Neural cell (in vitro differentiated cells): Measurements from ENCODE around the gene ST6GAL1. TPM values are rescaled to one million over a fixed set of nuclear protein-coding genes. Genes with fewer than 3 reads are reported as not detected.

Experiments used
- H2AFZ ChIP-seq: fragments of 200-600, 300-800 bp; sonication (generic), shearing (Covaris generic); 2 replicates; pipeline ENCODE4 v1.6.0; 2014; ENCODE audit warnings: low read depth, mild to moderate bottlenecking, antibody characterized with exemption, low read length, moderate library complexity
- H3F3A ChIP-seq: fragments of 200-600 bp; shearing (Covaris generic); 2 replicates; pipeline ENCODE4 v1.6.1; 2016; ENCODE audit warnings: mild to moderate bottlenecking, moderate library complexity, mixed read lengths, antibody characterized with exemption, low read length; ENCODE audit not compliant: insufficient read depth, poor library complexity, severe bottlenecking
- H3K27ac ChIP-seq: fragments of 200-600, 300-800 bp; sonication (generic), shearing (Covaris generic); 2 replicates; pipeline ENCODE4 v1.5.1; 2014; ENCODE audit warnings: mild to moderate bottlenecking, low read length, moderate library complexity
- H3K27me3 ChIP-seq: fragments of 300-800, 200-600 bp; sonication (generic), shearing (Covaris generic); 2 replicates; pipeline ENCODE4 v1.6.0; 2014; ENCODE audit warnings: mild to moderate bottlenecking, low read depth, low read length, moderate library complexity; ENCODE audit not compliant: insufficient read depth
- H3K36me3 ChIP-seq: fragments of 300-800, 200-600 bp; sonication (generic), shearing (Covaris generic); 2 replicates; pipeline ENCODE4 v1.5.1; 2014; ENCODE audit warnings: mild to moderate bottlenecking, antibody characterized with exemption, low read length, moderate library complexity; ENCODE audit not compliant: insufficient read depth
- H3K4me2 ChIP-seq: fragments of 300-800, 200-600 bp; sonication (generic), shearing (Covaris generic); 2 replicates; pipeline ENCODE4 v1.6.0; 2014; ENCODE audit warnings: mild to moderate bottlenecking, low read length
- H3K4me3 ChIP-seq: fragments of 300-800, 200-600 bp; sonication (generic), shearing (Covaris generic); 2 replicates; pipeline ENCODE4 v1.5.1; 2014; ENCODE audit warnings: mild to moderate bottlenecking, low read length, moderate library complexity
- H3K79me2 ChIP-seq: fragments of 200-600 bp; shearing (Covaris generic); replicated peaks from 2 replicates; pipeline ENCODE4 v1.6.0; 2014; ENCODE audit warnings: mild to moderate bottlenecking, low read length, moderate library complexity; ENCODE audit not compliant: insufficient read depth
- H3K9ac ChIP-seq: fragments of 300-800, 200-600 bp; sonication (generic), shearing (Covaris generic); 2 replicates; pipeline ENCODE4 v1.6.1; 2016; ENCODE audit warnings: mild to moderate bottlenecking, low read length, mixed read lengths
- H3K9me2 ChIP-seq: fragments of 200-600 bp; shearing (Covaris generic); 2 replicates; pipeline ENCODE4 v1.6.1; 2016; ENCODE audit warnings: mild to moderate bottlenecking, low read length, mixed read lengths; ENCODE audit not compliant: insufficient read depth
- H3K9me3 ChIP-seq: fragments of 200-600, 300-800 bp; sonication (generic), shearing (Covaris generic); 2 replicates; pipeline ENCODE4 v1.6.1; 2016; ENCODE audit warnings: mild to moderate bottlenecking, mixed run types, low read length, moderate library complexity, mixed read lengths
- H4K20me1 ChIP-seq: fragments of 200-600 bp; shearing (Covaris generic); 2 replicates; pipeline ENCODE4 v1.6.1; 2016; ENCODE audit warnings: mild to moderate bottlenecking, mixed run types; ENCODE audit not compliant: insufficient read depth
- EP300 ChIP-seq: fragments of 450-650 bp; conservative IDR thresholded peaks from 2 replicates; pipeline ENCODE4 v1.6.1; 2014; ENCODE audit warnings: antibody characterized with exemption, mild to moderate bottlenecking, moderate library complexity; ENCODE audit not compliant: poor library complexity, severe bottlenecking
- EZH2 ChIP-seq: fragments of 200-600, 300-800 bp; shearing (Covaris generic), sonication (generic); IDR thresholded peaks from 2 replicates; pipeline ENCODE4 v1.6.1; 2014; ENCODE audit warnings: antibody characterized with exemption, low read length, borderline replicate concordance, mild to moderate bottlenecking; ENCODE audit not compliant: insufficient read depth, poor library complexity, severe bottlenecking
- MXI1 ChIP-seq: fragments of 450-650 bp; conservative IDR thresholded peaks from 2 replicates; pipeline ENCODE4 v1.6.1; 2014; ENCODE audit warnings: antibody characterized with exemption, mild to moderate bottlenecking; ENCODE audit not compliant: poor library complexity, severe bottlenecking
- POLR2AphosphoS5 ChIP-seq: IDR thresholded peaks from 2 replicates; pipeline ENCODE4 v1.6.1; 2012
- RAD21 ChIP-seq: fragments of 450-650 bp; conservative IDR thresholded peaks from 2 replicates; pipeline ENCODE4 v1.6.1; 2014; ENCODE audit warnings: antibody characterized with exemption, mild to moderate bottlenecking, moderate library complexity
- REST ChIP-seq: IDR thresholded peaks from 2 replicates; pipeline ENCODE4 v1.6.1; 2012; ENCODE audit warnings: borderline replicate concordance
- SMC3 ChIP-seq: fragments of 450-650 bp; conservative IDR thresholded peaks from 2 replicates; pipeline ENCODE4 v1.6.1; 2014; ENCODE audit warnings: antibody characterized with exemption, mild to moderate bottlenecking, moderate library complexity; ENCODE audit not compliant: poor library complexity
- TAF1 ChIP-seq: IDR thresholded peaks from 2 replicates; pipeline ENCODE4 v1.6.1; 2012; ENCODE audit warnings: low read depth
- polyA plus RNA-seq: library from polyadenylated mRNA; depleted of rRNA; stranded (reverse); fragments of >200 nt; gene quantifications from 2 replicates; pipeline ENCODE4 v1.2.3, GENCODE V29; 2014
- TF ChIP-seq, protein P1 (sequence below): fragments of 450-650 bp; IDR thresholded peaks from 2 replicates; pipeline ENCODE4 v1.5.1; 2014; ENCODE audit warnings: antibody characterized with exemption, mild to moderate bottlenecking, moderate library complexity; ENCODE audit not compliant: poor library complexity, severe bottlenecking

ST6GAL1 gene
- polyA plus RNA-seq, 1 donor from 2014 or later: 17.6 TPM

DNA sequence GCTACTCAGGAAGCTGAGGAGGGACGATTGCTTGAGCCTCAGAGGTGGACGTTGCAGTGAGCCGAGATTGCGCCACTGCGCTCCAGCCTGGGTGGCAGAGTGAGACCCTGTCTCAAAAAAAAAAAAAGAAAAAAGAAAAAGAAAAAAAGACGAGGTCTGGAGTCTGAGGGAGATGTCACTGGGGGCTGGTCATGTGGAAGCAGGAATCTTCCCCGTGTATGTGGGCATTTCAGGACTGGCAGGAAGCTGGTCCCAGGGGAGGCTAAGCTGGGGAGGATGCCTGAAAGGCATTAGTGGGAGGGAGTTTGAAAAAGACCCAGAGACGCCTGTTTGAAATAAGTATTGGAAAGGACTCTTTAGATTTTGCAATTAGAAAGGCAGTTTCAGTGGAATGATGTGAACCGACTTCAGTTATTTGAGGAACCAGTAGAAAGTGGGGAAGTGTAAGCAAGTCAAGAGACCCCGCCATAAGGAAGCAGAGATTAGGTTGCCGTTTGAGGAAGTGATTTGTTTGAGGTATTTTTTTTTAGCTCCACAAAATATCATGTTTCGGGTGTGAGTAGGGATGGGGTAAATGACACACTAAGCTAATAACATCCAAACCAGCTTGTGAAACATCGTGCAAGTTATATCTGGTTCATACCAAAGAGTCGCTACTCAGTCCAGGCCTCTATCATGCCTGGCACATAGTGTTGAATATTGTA, 55.5 kb downstream of the ST6GAL1 start:
- H3K27me3 ChIP-seq: no peaks in the 10 kb centered on the region
- H3K36me3 ChIP-seq: no peaks in the 10 kb centered on the region
- H3K4me2 ChIP-seq: no peak overlapping the region
- no peaks in the 10 kb centered on the region for H3K9me3 ChIP-seq
- no peak for TF ChIP-seq POLR2AphosphoS5
- TF ChIP-seq RAD21: no peak
- TF ChIP-seq, protein P1, sequence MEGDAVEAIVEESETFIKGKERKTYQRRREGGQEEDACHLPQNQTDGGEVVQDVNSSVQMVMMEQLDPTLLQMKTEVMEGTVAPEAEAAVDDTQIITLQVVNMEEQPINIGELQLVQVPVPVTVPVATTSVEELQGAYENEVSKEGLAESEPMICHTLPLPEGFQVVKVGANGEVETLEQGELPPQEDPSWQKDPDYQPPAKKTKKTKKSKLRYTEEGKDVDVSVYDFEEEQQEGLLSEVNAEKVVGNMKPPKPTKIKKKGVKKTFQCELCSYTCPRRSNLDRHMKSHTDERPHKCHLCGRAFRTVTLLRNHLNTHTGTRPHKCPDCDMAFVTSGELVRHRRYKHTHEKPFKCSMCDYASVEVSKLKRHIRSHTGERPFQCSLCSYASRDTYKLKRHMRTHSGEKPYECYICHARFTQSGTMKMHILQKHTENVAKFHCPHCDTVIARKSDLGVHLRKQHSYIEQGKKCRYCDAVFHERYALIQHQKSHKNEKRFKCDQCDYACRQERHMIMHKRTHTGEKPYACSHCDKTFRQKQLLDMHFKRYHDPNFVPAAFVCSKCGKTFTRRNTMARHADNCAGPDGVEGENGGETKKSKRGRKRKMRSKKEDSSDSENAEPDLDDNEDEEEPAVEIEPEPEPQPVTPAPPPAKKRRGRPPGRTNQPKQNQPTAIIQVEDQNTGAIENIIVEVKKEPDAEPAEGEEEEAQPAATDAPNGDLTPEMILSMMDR: no peak
- no peak for TF ChIP-seq REST
- TF ChIP-seq EZH2: no peak
- no peak for TF ChIP-seq MXI1
- no peaks in the 10 kb centered on the region for H3F3A ChIP-seq
- H3K4me3 ChIP-seq: no peak overlapping the region
- no peak overlapping the region for H3K9ac ChIP-seq
- H4K20me1 ChIP-seq: no peaks in the 10 kb centered on the region
- no peaks in the 10 kb centered on the region for H3K79me2 ChIP-seq
- H3K9me2 ChIP-seq: no peaks in the 10 kb centered on the region
- no peak overlapping the region for H2AFZ ChIP-seq
- H3K27ac ChIP-seq: no peak overlapping the region

DNA sequence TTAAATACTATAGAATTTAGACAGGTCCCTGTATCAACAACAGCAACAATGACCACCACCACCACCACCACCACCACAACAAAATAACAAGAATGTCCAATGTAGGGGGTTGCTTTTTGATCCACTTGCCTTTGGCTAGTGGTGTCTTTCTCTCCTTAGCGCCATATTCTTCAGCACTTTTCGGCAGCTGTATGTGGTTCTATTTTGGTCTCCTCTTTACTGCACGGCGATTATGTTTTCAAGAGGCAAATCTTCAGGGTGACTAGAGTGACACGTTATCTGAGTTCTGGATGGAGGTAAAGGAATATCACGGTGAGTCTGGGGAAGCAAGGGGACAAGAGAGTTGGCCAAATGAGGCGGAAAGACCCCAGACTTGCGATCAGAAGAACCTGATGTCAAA, 56.1 kb downstream of the ST6GAL1 start:
- no peaks in the 10 kb centered on the region for H3K79me2 ChIP-seq

GRCh38 chr3:186986816-186987215, 56.5 kb downstream of the ST6GAL1 start:
- H3K27ac ChIP-seq: no peak overlapping the region

More for the DNA sequence above, 56.1 kb downstream of the ST6GAL1 start:
- Histone ChIP-seq H3K27me3 (no peaks in the 10 kb centered on the region), H3K9me2 (no peaks in the 10 kb centered on the region), H3K4me2 (no peak overlapping the region), H2AFZ (no peak overlapping the region), H3K27ac (no peak overlapping the region), H3F3A (no peaks in the 10 kb centered on the region), H3K36me3 (no peaks in the 10 kb centered on the region), H3K4me3 (no peak overlapping the region), H4K20me1 (no peaks in the 10 kb centered on the region), H3K9me3 (no peaks in the 10 kb centered on the region), H3K9ac (no peak overlapping the region)
- TF ChIP-seq SMC3: no peak
- no peak for TF ChIP-seq EZH2
- TF ChIP-seq RAD21: no peak
- TF ChIP-seq POLR2AphosphoS5: no peak

More at GRCh38 chr3:186986816-186987215, 56.5 kb downstream of the ST6GAL1 start:
- no peaks in the 10 kb centered on the region for H3K9me3 ChIP-seq
- no peaks in the 10 kb centered on the region for H3K27me3 ChIP-seq
- H4K20me1 ChIP-seq: no peaks in the 10 kb centered on the region
- no peaks in the 10 kb centered on the region for H3F3A ChIP-seq
- H3K4me2 ChIP-seq: no peak overlapping the region
- H2AFZ ChIP-seq: no peak overlapping the region
- H3K4me3 ChIP-seq: no peak overlapping the region
- TF ChIP-seq, protein P1: no peak
- TF ChIP-seq REST (no peak), TAF1 (no peak), RAD21 (no peak), SMC3 (no peak), EP300 (no peak), EZH2 (no peak), MXI1 (no peak), POLR2AphosphoS5 (no peak)
- no peaks in the 10 kb centered on the region for H3K79me2 ChIP-seq
- H3K9ac ChIP-seq: no peak overlapping the region
- no peaks in the 10 kb centered on the region for H3K36me3 ChIP-seq
- H3K9me2 ChIP-seq: no peaks in the 10 kb centered on the region
